Esophagus muscularis mucosa (tissue), 4 donors: ENCODE data around the gene TSPAN5. TPM values are rescaled to one million over a fixed set of nuclear protein-coding genes. Genes with fewer than 3 reads are reported as not detected.
"Not testable (repeated sequence)": the region's sequence is repeated elsewhere in the genome, so short reads cannot be mapped to it uniquely, and the experiment has no call there.

Experiments
- DNase-seq: peaks from one replicate; pipeline ENCODE4 v3.0.0-alpha.2; 2017; ENCODE audit errors: extremely low spot score
- H3K27ac ChIP-seq, 4 donors: fragments of 200-600 bp; sonication (generic); replicated peaks in 1 of 4; 1 replicate in 3 of 4; 2 replicates in 1 of 4; pipeline ENCODE4 v1.5.1; 2016 to 2019; ENCODE audit warnings: mild to moderate bottlenecking in 1 of 4
- H3K27me3 ChIP-seq, 4 donors: fragments of 200-600 bp; sonication (generic); one replicate each; pipeline versions ENCODE4 v1.5.1 to v1.6.0; 2016 to 2019
- H3K36me3 ChIP-seq, 4 donors: fragments of 200-600 bp; sonication (generic); one replicate each; pipeline ENCODE4 v1.5.1; 2016 to 2019
- H3K4me1 ChIP-seq, 4 donors: fragments of 200-600 bp; sonication (generic); one replicate each; pipeline ENCODE4 v1.5.1; 2016 to 2019
- H3K4me3 ChIP-seq, 4 donors: fragments of 200-600 bp; sonication (generic); 1 replicate in 2 of 4; 2 replicates in 2 of 4; pipeline ENCODE4 v1.5.1; 2016 to 2019; ENCODE audit warnings: mild to moderate bottlenecking in 4 of 4, moderate library complexity in 1 of 4
- H3K9me3 ChIP-seq, 4 donors: fragments of 200-600 bp; sonication (generic); 1 replicate in 3 of 4; 2 replicates in 1 of 4; pipeline ENCODE4 v1.5.1; 2016 to 2019
- CTCF ChIP-seq, 3 experiments: fragments of 200-600 bp in 2 of 3; fragments of 450-650 bp in 1 of 3; sonication (generic) in 2 of 3; IDR thresholded peaks; one replicate each; pipeline ENCODE4 v1.5.1; 2017 to 2019; ENCODE audit warnings: antibody characterized with exemption in 3 of 3, mild to moderate bottlenecking in 2 of 3, moderate library complexity in 1 of 3
- EP300 ChIP-seq: sonication (generic); formaldehyde crosslinking; IDR thresholded peaks from one replicate; pipeline ENCODE4 v1.6.1; 2017; ENCODE audit warnings: antibody characterized with exemption
- POLR2A ChIP-seq: fragments of 450-650 bp; IDR thresholded peaks from one replicate; pipeline ENCODE4 v1.6.1; 2017; ENCODE audit warnings: antibody characterized with exemption, moderate library complexity, mild to moderate bottlenecking, low read depth
- POLR2AphosphoS5 ChIP-seq, 2 donors: sonication (generic); formaldehyde crosslinking; IDR thresholded peaks; one replicate each; pipeline ENCODE4 v1.6.1; 2017; ENCODE audit warnings: antibody characterized with exemption in 2 of 2
- WGBS: methylation state at CpG from one replicate; pipeline ENCODE4 v1.1.5; 2018; 5-methylcytosine and 5-hydroxymethylcytosine counted together
- intact Hi-C: fragments of 100-400 bp; cut with DNase I; formaldehyde crosslinking; loops from one replicate; pipeline ENCODE4 v1.15.1; 2023
- total RNA-seq, 4 donors: library from RNA; depleted of rRNA; stranded (reverse); fragments of >200 nt; gene quantifications; one replicate each; pipeline versions ENCODE4 v1.1.0 to v1.2.1, GENCODE V29; 2016

The TSPAN5 gene
- total RNA-seq, 4 donors from 2014 or later, result 9.1 to 16.8 (median 13.3) TPM

- intact Hi-C loops, result no loop called here
- Histone ChIP-seq H3K4me1 (no peaks in the 10 kb centered on the region), H3K36me3 (no peaks in the 10 kb centered on the region), H3K27ac (no peak overlapping the region), H3K4me3 (no peak overlapping the region), H3K27me3 (no peaks in the 10 kb centered on the region), H3K9me3 (no peaks in the 10 kb centered on the region)
- TF ChIP-seq CTCF (IDR thresholded peaks at IDR 0.05) (no peak), POLR2A (no peak), POLR2AphosphoS5 (IDR thresholded peaks at IDR 0.05) (no peak), EP300 (no peak)
- peak; percentile 19 for DNase-seq
- 79% methylated on average over 4 of the region's 4 CpGs for WGBS
Measured at GRCh38 chr4:98540803-98541202, 117.6 kb downstream of the TSPAN5 start.

- H3K36me3 ChIP-seq, result no peaks in the 10 kb centered on the region
- no peaks in the 10 kb centered on the region for H3K27me3 ChIP-seq
- no peak overlapping the region for H3K4me3 ChIP-seq
- intact Hi-C loops, result no loop called here
- 97% methylated on average over 4 of the region's 5 CpGs for WGBS
- H3K27ac ChIP-seq, result no peak overlapping the region
- no peaks in the 10 kb centered on the region for H3K4me1 ChIP-seq
- H3K9me3 ChIP-seq, result no peaks in the 10 kb centered on the region
- no peak for TF ChIP-seq CTCF (IDR thresholded peaks at IDR 0.05)
- no peak for TF ChIP-seq POLR2AphosphoS5 (IDR thresholded peaks at IDR 0.05)
- no peak for TF ChIP-seq EP300
- no peak for TF ChIP-seq POLR2A
- DNase-seq, result peak; percentile 74
Measured at GRCh38 chr4:98539741-98540140, 118.7 kb downstream of the TSPAN5 start.

- 90% methylated on average over 1 of the region's 1 CpG for WGBS
- TF ChIP-seq EP300 (no peak), CTCF (IDR thresholded peaks at IDR 0.05) (no peak), POLR2A (no peak), POLR2AphosphoS5 (IDR thresholded peaks at IDR 0.05) (no peak)
- H3K27ac ChIP-seq, result no peak overlapping the region
- H3K9me3 ChIP-seq, result no peaks in the 10 kb centered on the region
- intact Hi-C loops, result no loop called here
- no peak overlapping the region for H3K4me3 ChIP-seq
- no peaks in the 10 kb centered on the region for H3K27me3 ChIP-seq
- DNase-seq, result peak; percentile 0
- no peaks in the 10 kb centered on the region for H3K36me3 ChIP-seq
- H3K4me1 ChIP-seq, result no peaks in the 10 kb centered on the region
Measured at GRCh38 chr4:98539299-98539698, 119.1 kb downstream of the TSPAN5 start.

GRCh38 chr4:98536631-98537030 is 121.8 kb downstream of the TSPAN5 start:
- TF ChIP-seq POLR2A (no peak), POLR2AphosphoS5 (IDR thresholded peaks at IDR 0.05) (no peak), EP300 (no peak), CTCF (IDR thresholded peaks at IDR 0.05) (no peak)
- peak; percentile 77 for DNase-seq
- no peak overlapping the region for H3K4me3 ChIP-seq
- H3K9me3 ChIP-seq, result no peaks in the 10 kb centered on the region
- intact Hi-C loops, result no loop called here
- H3K27ac ChIP-seq, result no peak overlapping the region
- no peaks in the 10 kb centered on the region for H3K27me3 ChIP-seq
- WGBS, result 90% methylated on average over 11 of the region's 11 CpGs
- H3K36me3 ChIP-seq, result no peaks in the 10 kb centered on the region
- H3K4me1 ChIP-seq, result no peaks in the 10 kb centered on the region

- H3K27ac ChIP-seq, H3K9me3 ChIP-seq, DNase-seq, H3K27me3 ChIP-seq, H3K4me1 ChIP-seq, intact Hi-C loops, H3K36me3 ChIP-seq, H3K4me3 ChIP-seq: not testable (repeated sequence)
- 91% methylated on average over 2 of the region's 2 CpGs for WGBS
Measured at GRCh38 chr4:98534146-98534545, 124.3 kb downstream of the TSPAN5 start.
